GM12878 (cell line): Measurements from ENCODE around the gene VIT.

Experiments used
- CEBPZ ChIP-seq: fragments of 150-350 bp; IDR thresholded peaks from 2 replicates; pipeline ENCODE4 v1.6.1; 2016; ENCODE audit warnings: low read depth, low read length
- CTCF ChIP-seq, 3 experiments: IDR thresholded peaks in 2 of 3; conservative IDR thresholded peaks in 1 of 3; 2 replicates each; pipeline ENCODE4 v1.5.1; 2011; ENCODE audit warnings: low read depth in 3 of 3, low read length in 3 of 3, mild to moderate bottlenecking in 3 of 3, control low read depth in 2 of 3, moderate library complexity in 2 of 3, inconsistent platforms in 1 of 3, mixed read lengths in 1 of 3; ENCODE audit not compliant: control insufficient read depth in 2 of 3, insufficient read depth in 1 of 3; ENCODE audit errors: extremely low read depth in 1 of 3
- ELK1 ChIP-seq: IDR thresholded peaks from 2 replicates; pipeline ENCODE4 v1.6.1; 2012; ENCODE audit warnings: low read depth, low read length, improper control_type of control experiment
- EP300 ChIP-seq, 2 experiments: fragments of 150-350 bp in 1 of 2; IDR thresholded peaks; 2 replicates each; pipeline ENCODE4 v1.6.1; 2011 to 2012; ENCODE audit warnings: low read depth in 2 of 2, low read length in 2 of 2, borderline replicate concordance in 1 of 2, improper control_type of control experiment in 1 of 2, inconsistent platforms in 1 of 2; ENCODE audit not compliant: control insufficient read depth in 1 of 2
- ETV6 ChIP-seq, 2 experiments: fragments of 450-650 bp in 1 of 2; IDR thresholded peaks in 1 of 2; conservative IDR thresholded peaks in 1 of 2; 2 replicates each; pipeline ENCODE4 v1.6.1; 2014; ENCODE audit warnings: antibody characterized with exemption in 1 of 2, borderline replicate concordance in 1 of 2, low read depth in 1 of 2, mild to moderate bottlenecking in 1 of 2, moderate library complexity in 1 of 2
- FOXK2 ChIP-seq: fragments of 450-650 bp; IDR thresholded peaks from 2 replicates; pipeline ENCODE4 v1.6.1; 2017; ENCODE audit warnings: mild to moderate bottlenecking, moderate library complexity
- SUZ12 ChIP-seq: fragments of 200-600 bp; sonication (generic); IDR thresholded peaks from one replicate; pipeline ENCODE4 v1.6.1; 2018; ENCODE audit warnings: antibody characterized with exemption, mild to moderate bottlenecking; ENCODE audit not compliant: unreplicated experiment
- TF ChIP-seq, protein P1 (sequence below): IDR thresholded peaks from 2 replicates; pipeline ENCODE4 v1.6.1; 2011; ENCODE audit warnings: mild to moderate bottlenecking, low read depth, low read length, moderate library complexity; ENCODE audit not compliant: insufficient replicate concordance

DNA sequence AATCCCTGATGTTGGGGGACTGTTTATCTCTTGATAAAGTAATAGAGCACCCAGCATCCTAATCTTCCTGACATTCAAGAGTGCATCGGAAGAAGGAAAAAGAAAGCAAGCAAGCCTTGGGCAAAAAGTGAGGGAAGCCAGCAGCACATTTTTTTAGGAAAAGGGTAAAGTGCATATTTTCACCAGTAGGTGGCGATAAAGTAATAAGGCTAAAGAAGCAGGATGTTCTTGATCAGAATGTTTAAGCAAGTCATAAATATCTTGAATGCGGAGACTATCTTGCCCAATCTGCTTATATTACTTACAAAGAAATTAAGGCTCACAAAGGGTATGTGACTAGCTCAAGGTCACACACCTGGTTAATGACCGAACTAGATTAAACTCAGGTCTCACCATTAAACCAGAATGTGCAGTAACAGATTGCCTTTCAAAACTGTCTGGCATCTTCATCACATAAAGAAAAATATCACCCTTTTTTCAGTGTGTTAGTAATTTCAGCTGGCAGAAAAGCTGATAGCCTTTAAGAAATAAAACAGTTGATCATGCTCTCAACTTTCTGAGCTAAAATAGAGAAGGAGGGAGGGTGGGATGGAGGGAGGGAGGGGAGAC lies 83.8 kb downstream of the VIT start:
- no peak for TF ChIP-seq SUZ12
- TF ChIP-seq FOXK2, result no peak
- TF ChIP-seq CTCF (IDR thresholded peaks at IDR 0.05 in 2 of 3, conservative IDR thresholded peaks at IDR 0.05 in 1 of 3; ENCODE audit: control insufficient read depth in 2 of 3, extremely low read depth in 1 of 3, insufficient read depth in 1 of 3, low read depth in 3 of 3, low read length in 3 of 3), result peak; percentile 65 to 86 (median 78)
- TF ChIP-seq ETV6 (conservative IDR thresholded peaks at IDR 0.05 in 1 of 2, IDR thresholded peaks at IDR 0.05 in 1 of 2; ENCODE audit: borderline replicate concordance in 1 of 2, low read depth in 1 of 2), result no peak
- TF ChIP-seq ELK1, result no peak
- TF ChIP-seq CEBPZ, result no peak
- no peak for TF ChIP-seq EP300 (IDR thresholded peaks at IDR 0.05; ENCODE audit: borderline replicate concordance in 1 of 2, control insufficient read depth in 1 of 2, low read depth in 2 of 2, low read length in 2 of 2)
- TF ChIP-seq, protein P1, sequence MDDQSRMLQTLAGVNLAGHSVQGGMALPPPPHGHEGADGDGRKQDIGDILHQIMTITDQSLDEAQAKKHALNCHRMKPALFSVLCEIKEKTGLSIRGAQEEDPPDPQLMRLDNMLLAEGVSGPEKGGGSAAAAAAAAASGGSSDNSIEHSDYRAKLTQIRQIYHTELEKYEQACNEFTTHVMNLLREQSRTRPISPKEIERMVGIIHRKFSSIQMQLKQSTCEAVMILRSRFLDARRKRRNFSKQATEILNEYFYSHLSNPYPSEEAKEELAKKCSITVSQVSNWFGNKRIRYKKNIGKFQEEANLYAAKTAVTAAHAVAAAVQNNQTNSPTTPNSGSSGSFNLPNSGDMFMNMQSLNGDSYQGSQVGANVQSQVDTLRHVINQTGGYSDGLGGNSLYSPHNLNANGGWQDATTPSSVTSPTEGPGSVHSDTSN, result no peak
